Caki2 (cell line): ENCODE data around the gene LHX2. TPM values are rescaled to one million over a fixed set of nuclear protein-coding genes. Genes with fewer than 3 reads are reported as not detected.

ENCODE experiments used
- DNase-seq: peaks from one replicate; pipeline ENCODE4 v3.0.0-alpha.2; 2015; ENCODE audit warnings: low read depth
- in situ Hi-C: cut with HindIII; loops from 2 replicates; pipeline ENCODE4 v1.10.0; 2016; ENCODE audit warnings: low sequenced_read_pairs, low pct_unique_long_range_greater_than_20kb, mixed read lengths
- total RNA-seq: library from RNA; depleted of rRNA; stranded (reverse); fragments of >200 nt; shearing (Covaris generic); gene quantifications from 2 replicates; pipeline ENCODE4 v1.2.3, GENCODE V29; 2014; ENCODE audit warnings: low replicate concordance; rRNA removed

The LHX2 gene
- total RNA-seq, 1 experiment from 2014 or later = 17.2 TPM

DNA sequence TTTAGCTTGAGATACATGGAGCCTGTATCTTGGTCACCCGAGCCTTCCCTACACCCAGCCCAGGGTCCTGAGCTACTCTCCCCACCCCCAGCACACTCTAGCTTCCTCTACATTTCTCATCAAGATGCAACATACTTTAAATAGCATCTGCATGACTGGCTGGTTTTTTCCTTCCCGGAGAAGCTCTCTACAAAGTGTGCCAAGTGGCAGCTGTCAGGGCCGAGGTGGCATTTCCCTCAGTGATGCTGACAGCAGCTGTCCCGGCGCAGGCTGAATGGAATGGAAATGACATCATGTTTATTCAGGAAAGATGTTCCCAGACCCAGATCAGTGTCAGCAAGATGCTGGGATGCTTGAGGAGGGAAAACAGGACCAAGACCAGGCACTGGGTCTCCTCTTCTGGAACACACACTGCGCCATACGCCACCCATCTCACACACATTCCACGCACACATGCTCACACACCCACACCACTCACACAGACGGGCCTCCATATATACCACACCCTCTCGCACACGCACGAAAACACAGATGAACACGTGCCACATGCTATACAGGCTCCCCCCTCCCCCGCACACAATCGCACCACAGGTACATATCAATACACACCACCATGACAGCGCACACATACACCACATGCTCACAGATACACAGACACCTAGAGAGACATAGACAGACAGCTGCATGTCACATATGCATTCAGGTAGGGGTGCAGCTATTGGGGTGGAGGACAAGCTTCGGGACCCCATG is 67.8 kb downstream of the LHX2 start:
- peak; percentile 53 for DNase-seq
- in situ Hi-C loops = no loop called here

DNA sequence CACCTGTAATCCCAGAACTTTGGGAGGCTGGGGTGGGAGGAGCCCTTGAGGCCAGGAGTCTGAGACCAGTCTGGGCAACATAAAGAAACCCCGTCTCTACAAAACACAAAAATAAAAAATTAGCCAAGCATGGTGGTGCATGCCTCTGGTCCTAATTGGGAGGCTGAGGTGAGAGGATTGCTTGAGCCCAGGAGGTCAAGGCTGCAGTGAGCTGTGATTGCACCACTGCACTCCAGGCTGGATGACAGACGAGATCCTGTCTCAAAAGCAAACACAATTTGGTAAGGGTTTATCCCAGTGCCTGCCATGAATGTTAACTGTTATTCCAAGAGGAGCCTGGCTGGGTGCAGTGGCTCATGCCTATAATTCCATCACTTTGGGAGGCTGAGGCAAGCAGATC is 71.1 kb downstream of the LHX2 start:
- in situ Hi-C loops = no loop called here
- no peak for DNase-seq

Other genes with a start within 250 kb of the LHX2 start
- gene DENND1A, start 81.6 kb upstream of the LHX2 start, total RNA-seq = 11.7 and 14.0 TPM in 2 replicates
- gene NEK6, start 246.2 kb downstream of the LHX2 start, total RNA-seq = 119 and 135 TPM in 2 replicates